Panc1 (cell line): ENCODE data around the gene GNAS. TPM values are rescaled to one million over a fixed set of nuclear protein-coding genes. Genes with fewer than 3 reads are reported as not detected.

Experiments used
- ATAC-seq: fragments of 200-7000 bp; cut with Tn5 transposase; 2 replicates; pipeline ENCODE4 v1.9.1; 2020; ENCODE audit warnings: mild to moderate bottlenecking, moderate library complexity
- BruUV-seq: library from RNA; stranded (reverse); fragments of 400-500 nt; replicated peaks from 2 replicates; lab custom pipeline; 2021; lab: Mats Ljungman, UMichigan
- CTCF ChIA-PET: fragments of 300-600 bp; sonication (Branson Sonifier 250); formaldehyde crosslinking; loops from one replicate; lab custom pipeline; 2022; ENCODE audit warnings: antibody characterized with exemption; lab: Charles Lee
- POLR2A ChIA-PET: fragments of 300-600 bp; sonication (Branson Sonifier 250); formaldehyde crosslinking; loops from one replicate; lab custom pipeline; 2022; ENCODE audit warnings: antibody characterized with exemption; lab: Charles Lee
- DNase-seq: peaks from one replicate; pipeline ENCODE4 v3.0.0-alpha.2; 2010; ENCODE audit warnings: low read depth, low spot score
- H3K27ac ChIP-seq: 2 replicates; pipeline ENCODE4 v1.5.1; 2011; ENCODE audit warnings: mild to moderate bottlenecking, low read length, inconsistent platforms
- H3K27me3 ChIP-seq: fragments of 200-500 bp; sonication (Bioruptor generic); 2 replicates; pipeline ENCODE4 v1.6.0; 2014; ENCODE audit warnings: low read length, inconsistent platforms; ENCODE audit not compliant: control insufficient read depth, insufficient read depth
- H3K36me3 ChIP-seq: fragments of 200-500 bp; sonication (Bioruptor generic); 2 replicates; pipeline ENCODE4 v1.5.1; 2014; ENCODE audit warnings: inconsistent platforms, mild to moderate bottlenecking, low read length, moderate library complexity; ENCODE audit not compliant: control insufficient read depth, insufficient read depth
- H3K4me1 ChIP-seq: 2 replicates; pipeline ENCODE4 v1.5.1; 2011; ENCODE audit warnings: inconsistent platforms, mild to moderate bottlenecking, low read length, moderate library complexity; ENCODE audit not compliant: control insufficient read depth, insufficient read depth
- H3K4me3 ChIP-seq, 2 experiments: 2 replicates each; pipeline ENCODE4 v1.5.1; 2011 to 2012; ENCODE audit warnings: low read depth in 2 of 2, low read length in 2 of 2, mild to moderate bottlenecking in 2 of 2, inconsistent platforms in 1 of 2, moderate library complexity in 1 of 2
- H3K9me3 ChIP-seq: fragments of 200-500 bp; sonication (Bioruptor generic); 2 replicates; pipeline ENCODE4 v1.5.1; 2014; ENCODE audit warnings: low read depth, mild to moderate bottlenecking, inconsistent platforms, low read length, moderate library complexity; ENCODE audit not compliant: control insufficient read depth, insufficient read depth
- CTCF ChIP-seq: fragments of 450-650 bp; IDR thresholded peaks from 2 replicates; pipeline ENCODE4 v1.5.1; 2017; ENCODE audit warnings: mild to moderate bottlenecking
- POLR2AphosphoS5 ChIP-seq: IDR thresholded peaks from 2 replicates; pipeline ENCODE4 v1.6.1; 2012; ENCODE audit warnings: mild to moderate bottlenecking, low read depth, low read length, moderate library complexity
- SIN3A ChIP-seq: IDR thresholded peaks from 2 replicates; pipeline ENCODE4 v1.6.1; 2012; ENCODE audit warnings: low read depth, mild to moderate bottlenecking, low read length, moderate library complexity, borderline replicate concordance; ENCODE audit not compliant: insufficient read depth
- TCF7L2 ChIP-seq: IDR thresholded peaks from 2 replicates; pipeline ENCODE4 v1.6.1; 2011; ENCODE audit warnings: mild to moderate bottlenecking, low read depth, low read length, inconsistent platforms
- in situ Hi-C: cut with HindIII; loops from 2 replicates; pipeline ENCODE4 v1.10.0; 2016; ENCODE audit warnings: low sequenced_read_pairs, low pct_unique_long_range_greater_than_20kb
- intact Hi-C: fragments of 100-400 bp; cut with micrococcal nuclease; formaldehyde crosslinking; loops from one replicate; pipeline ENCODE4 v1.10.0; 2022; ENCODE audit not compliant: unreplicated experiment
- total RNA-seq: library from RNA; stranded (reverse); gene quantifications from one replicate; pipeline ENCODE4 v1.2.1, GENCODE V29; 2021; ENCODE audit not compliant: unreplicated experiment
- TF ChIP-seq, protein P1 (sequence below), 2 experiments: IDR thresholded peaks; 2 replicates each; pipeline ENCODE4 v1.6.1; 2011 to 2012; ENCODE audit warnings: low read depth in 2 of 2, control low read depth in 1 of 2, low read length in 1 of 2, mild to moderate bottlenecking in 1 of 2, moderate library complexity in 1 of 2; ENCODE audit not compliant: insufficient read depth in 1 of 2

GNAS gene
- total RNA-seq, 1 experiment from 2014 or later = 756 TPM

- no TSS peak for BruUV-seq
- Histone ChIP-seq H3K9me3 (no peaks in the 10 kb centered on the region), H3K4me3 (peak overlapping the region in 1 of 2 experiments; percentile 77; a peak in 1 of 4 replicates), H3K36me3 (peaks cover 2% of the 10 kb centered on the region; the same call in 1 of the 2 replicates), H3K4me1 (peaks cover 12% of the 10 kb centered on the region), H3K27me3 (no peaks in the 10 kb centered on the region), H3K27ac (no peak overlapping the region)
- DNase-seq (no peak), ATAC-seq (no peak)
- POLR2A ChIA-PET = no interaction called here
- no peak for TF ChIP-seq SIN3A
- TF ChIP-seq, protein P1, sequence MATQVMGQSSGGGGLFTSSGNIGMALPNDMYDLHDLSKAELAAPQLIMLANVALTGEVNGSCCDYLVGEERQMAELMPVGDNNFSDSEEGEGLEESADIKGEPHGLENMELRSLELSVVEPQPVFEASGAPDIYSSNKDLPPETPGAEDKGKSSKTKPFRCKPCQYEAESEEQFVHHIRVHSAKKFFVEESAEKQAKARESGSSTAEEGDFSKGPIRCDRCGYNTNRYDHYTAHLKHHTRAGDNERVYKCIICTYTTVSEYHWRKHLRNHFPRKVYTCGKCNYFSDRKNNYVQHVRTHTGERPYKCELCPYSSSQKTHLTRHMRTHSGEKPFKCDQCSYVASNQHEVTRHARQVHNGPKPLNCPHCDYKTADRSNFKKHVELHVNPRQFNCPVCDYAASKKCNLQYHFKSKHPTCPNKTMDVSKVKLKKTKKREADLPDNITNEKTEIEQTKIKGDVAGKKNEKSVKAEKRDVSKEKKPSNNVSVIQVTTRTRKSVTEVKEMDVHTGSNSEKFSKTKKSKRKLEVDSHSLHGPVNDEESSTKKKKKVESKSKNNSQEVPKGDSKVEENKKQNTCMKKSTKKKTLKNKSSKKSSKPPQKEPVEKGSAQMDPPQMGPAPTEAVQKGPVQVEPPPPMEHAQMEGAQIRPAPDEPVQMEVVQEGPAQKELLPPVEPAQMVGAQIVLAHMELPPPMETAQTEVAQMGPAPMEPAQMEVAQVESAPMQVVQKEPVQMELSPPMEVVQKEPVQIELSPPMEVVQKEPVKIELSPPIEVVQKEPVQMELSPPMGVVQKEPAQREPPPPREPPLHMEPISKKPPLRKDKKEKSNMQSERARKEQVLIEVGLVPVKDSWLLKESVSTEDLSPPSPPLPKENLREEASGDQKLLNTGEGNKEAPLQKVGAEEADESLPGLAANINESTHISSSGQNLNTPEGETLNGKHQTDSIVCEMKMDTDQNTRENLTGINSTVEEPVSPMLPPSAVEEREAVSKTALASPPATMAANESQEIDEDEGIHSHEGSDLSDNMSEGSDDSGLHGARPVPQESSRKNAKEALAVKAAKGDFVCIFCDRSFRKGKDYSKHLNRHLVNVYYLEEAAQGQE (IDR thresholded peaks at IDR 0.05; ENCODE audit: insufficient read depth in 1 of 2, low read depth in 2 of 2, low read length in 1 of 2) = no peak
- TF ChIP-seq TCF7L2 = no peak
- no peak for TF ChIP-seq POLR2AphosphoS5
- no peak for TF ChIP-seq CTCF
- in situ Hi-C loops = no loop called here
- CTCF ChIA-PET = no interaction called here
- intact Hi-C loops = no loop called here
These were observed 36.8 kb downstream of the GNAS start for GRCh38 chr20:58889334-58889760.

GRCh38 chr20:58889798-58890517 is 37.4 kb downstream of the GNAS start:
- H3K27ac ChIP-seq = peak overlapping the region; percentile 64
- BruUV-seq = no TSS peak
- ChIA-PET CTCF (no interaction called here), POLR2A (no interaction called here)
- no peak for DNase-seq
- intact Hi-C loops = loop anchor here (10.0 kb wide), 1 partner anchor 95 kb away; the partner anchor contains the start of gene NELFCD
- peak overlapping the region; percentile 61 to 77 for H3K4me3 ChIP-seq
- ATAC-seq = no peak
- in situ Hi-C loops = no loop called here
- peaks cover 2% of the 10 kb centered on the region; the same call in 1 of the 2 replicates for H3K36me3 ChIP-seq
- TF ChIP-seq TCF7L2 (no peak), SIN3A (no peak), POLR2AphosphoS5 (no peak), CTCF (no peak)
- TF ChIP-seq, protein P1 (IDR thresholded peaks at IDR 0.05; ENCODE audit: insufficient read depth in 1 of 2, low read depth in 2 of 2, low read length in 1 of 2) = no peak
- no peaks in the 10 kb centered on the region for H3K9me3 ChIP-seq
- H3K27me3 ChIP-seq = no peaks in the 10 kb centered on the region
- H3K4me1 ChIP-seq = peaks cover 18% of the 10 kb centered on the region
